Esophagus muscularis mucosa (tissue), 3 donors: Measurements from ENCODE around the gene DCAF4.

Experiments
- CTCF ChIP-seq, 3 experiments: fragments of 200-600 bp in 2 of 3; fragments of 450-650 bp in 1 of 3; sonication (generic) in 2 of 3; IDR thresholded peaks; one replicate each; pipeline ENCODE4 v1.5.1; 2017 to 2019; ENCODE audit warnings: antibody characterized with exemption in 3 of 3, mild to moderate bottlenecking in 2 of 3, moderate library complexity in 1 of 3
- POLR2A ChIP-seq: fragments of 450-650 bp; IDR thresholded peaks from one replicate; pipeline ENCODE4 v1.6.1; 2017; ENCODE audit warnings: antibody characterized with exemption, moderate library complexity, mild to moderate bottlenecking, low read depth

GRCh38 chr14:72884386-72884785 lies 41.9 kb upstream of the DCAF4 start:
- TF ChIP-seq CTCF (IDR thresholded peaks at IDR 0.05) (no peak), POLR2A (no peak)
